Stomach (tissue), 4 donors: ENCODE data around the gene COL1A1.

Experiments used
- CTCF ChIP-seq, 7 experiments: fragments of 450-650 bp in 4 of 7; fragments of 200-600 bp in 3 of 7; sonication (generic) in 3 of 7; IDR thresholded peaks; one replicate each; pipeline ENCODE4 v1.5.1; 2016 to 2019; ENCODE audit warnings: antibody characterized with exemption in 7 of 7, control low read depth in 2 of 7, mild to moderate bottlenecking in 1 of 7
- POLR2A ChIP-seq, 4 donors: fragments of 450-650 bp; IDR thresholded peaks; one replicate each; pipeline ENCODE4 v1.6.1; 2016; ENCODE audit warnings: antibody characterized with exemption in 4 of 4, control low read depth in 2 of 4, mild to moderate bottlenecking in 1 of 4, moderate library complexity in 1 of 4

GRCh38 chr17:50208611-50209061 lies 7.2 kb upstream of the COL1A1 start:
- TF ChIP-seq CTCF (IDR thresholded peaks at IDR 0.05) (no peak), POLR2A (IDR thresholded peaks at IDR 0.05) (no peak)
